ENCODE results near the gene LRMDA. TPM values are rescaled to one million over a fixed set of nuclear protein-coding genes. Genes with fewer than 3 reads are reported as not detected.

LRMDA gene
- total RNA-seq, 1 donor from 2014 or later = 22.3 TPM

- DNase-seq (ENCODE audit: missing footprints) (no peak), ATAC-seq (no peak)
- intact Hi-C loops (cut with DNase I) = no loop called here
Measured at GRCh38 chr10:75967491-75967890, 536.1 kb downstream of the LRMDA start.

- peak; percentile 43 for ATAC-seq
- intact Hi-C loops (cut with DNase I) = no loop called here
- DNase-seq (ENCODE audit: missing footprints) = no peak
Measured at GRCh38 chr10:75969031-75969430, 537.6 kb downstream of the LRMDA start.

DNA sequence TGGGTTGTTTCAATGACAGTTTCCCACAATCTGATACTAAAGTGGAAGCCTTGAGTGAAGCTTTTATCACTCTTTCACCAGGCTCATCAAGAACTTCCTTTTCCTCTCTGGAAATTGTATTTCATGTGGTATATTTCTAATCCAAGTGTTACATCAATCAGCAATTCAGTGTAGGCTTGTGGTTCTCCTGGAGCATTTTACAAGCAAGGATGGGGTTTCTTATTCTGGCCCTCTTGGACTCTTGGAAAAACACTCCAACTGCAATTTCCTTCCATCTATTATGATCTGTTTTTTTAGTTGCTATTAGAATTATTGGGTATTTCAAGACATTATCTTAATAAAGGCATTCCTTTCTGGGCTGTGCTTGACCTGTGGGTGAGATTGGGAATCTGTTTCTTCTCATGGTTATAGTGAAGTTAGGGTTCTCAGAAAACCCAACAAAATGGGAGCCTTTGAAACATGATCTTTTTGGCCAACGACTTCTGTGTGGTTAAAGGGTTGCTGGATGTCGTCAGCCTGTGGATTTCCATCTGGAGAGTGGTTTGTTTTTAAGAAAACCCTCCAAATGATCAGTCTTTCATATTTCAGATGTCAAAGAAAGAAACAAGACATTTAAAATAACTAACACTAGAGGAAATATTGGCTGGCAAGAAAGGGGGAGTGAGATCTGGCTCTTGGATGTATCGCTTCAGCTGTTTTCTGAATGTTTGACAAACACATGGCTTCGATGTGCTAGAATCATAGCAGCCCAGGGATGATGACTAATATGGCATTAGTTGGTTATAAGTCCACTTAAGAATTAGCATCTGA, 540.2 kb downstream of the LRMDA start:
- intact Hi-C loops (cut with DNase I) = no loop called here
- DNase-seq (ENCODE audit: missing footprints) = no peak

DNA sequence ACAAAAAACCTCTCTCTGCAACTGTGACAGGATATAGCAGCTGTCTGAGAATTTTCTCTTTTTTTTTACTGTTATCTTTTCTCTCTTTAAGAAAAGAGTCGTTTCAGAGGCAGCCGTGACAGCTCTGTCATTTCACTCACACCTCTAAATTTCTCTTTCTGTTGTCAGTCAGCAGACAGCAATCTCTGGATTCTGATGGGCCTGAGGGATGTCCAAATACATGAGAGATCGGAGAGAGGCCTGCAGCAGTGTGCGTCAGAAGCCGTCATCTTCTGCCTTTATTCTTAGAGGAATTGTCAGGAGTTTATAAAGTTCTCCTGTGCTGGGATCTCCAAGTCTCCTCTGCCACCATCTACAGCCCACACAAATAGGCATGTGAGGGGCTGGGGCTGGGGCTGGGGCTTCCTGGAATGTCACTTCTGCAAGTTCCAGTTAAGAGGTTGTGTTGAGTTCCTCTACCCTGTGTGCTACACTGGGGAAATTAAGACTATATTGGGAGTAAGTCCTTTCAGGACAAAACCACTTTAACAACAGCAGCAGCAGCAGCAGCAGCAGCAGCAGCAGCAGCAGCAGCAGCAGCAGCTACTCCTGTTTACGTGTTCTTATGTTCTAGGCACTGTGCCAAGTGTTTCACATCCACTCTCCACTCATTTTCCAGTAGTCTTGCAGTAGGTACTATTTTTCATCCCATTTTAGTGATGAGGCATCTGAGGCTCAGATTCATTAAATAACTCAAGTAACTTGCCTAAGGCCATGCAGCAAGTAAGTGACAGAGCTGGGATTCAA, 541.3 kb downstream of the LRMDA start:
- intact Hi-C loops (cut with DNase I) = no loop called here
- ATAC-seq (peak; percentile 55), DNase-seq (ENCODE audit: missing footprints) (no peak)

More for the DNA sequence above, 540.2 kb downstream of the LRMDA start:
- peak; percentile 61 for ATAC-seq

GRCh38 chr10:75974080-75974479, 542.7 kb downstream of the LRMDA start:
- intact Hi-C loops (cut with DNase I) = no loop called here
- DNase-seq (ENCODE audit: missing footprints) = no peak
- no peak for ATAC-seq

DNA sequence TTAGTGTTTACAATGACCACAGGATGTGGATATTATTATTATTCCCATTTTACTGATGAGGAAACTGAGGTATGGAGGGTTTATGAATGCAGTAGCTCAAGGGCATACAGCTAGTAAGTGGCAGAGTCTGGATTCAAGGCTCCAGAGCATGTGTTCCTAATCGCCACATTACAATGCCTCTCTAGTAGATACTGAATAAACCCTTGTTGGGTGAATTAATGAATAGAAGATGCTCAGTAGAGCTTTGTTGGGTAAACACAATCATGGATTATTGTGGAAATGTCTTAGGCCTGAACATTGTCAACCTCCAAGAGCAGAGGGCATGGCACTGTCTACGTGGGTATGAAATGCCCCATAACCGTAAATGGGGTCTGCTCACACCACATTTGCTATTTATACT, 545.3 kb downstream of the LRMDA start:
- intact Hi-C loops (cut with DNase I) = no loop called here
- ATAC-seq (no peak), DNase-seq (ENCODE audit: missing footprints) (no peak)

DNA sequence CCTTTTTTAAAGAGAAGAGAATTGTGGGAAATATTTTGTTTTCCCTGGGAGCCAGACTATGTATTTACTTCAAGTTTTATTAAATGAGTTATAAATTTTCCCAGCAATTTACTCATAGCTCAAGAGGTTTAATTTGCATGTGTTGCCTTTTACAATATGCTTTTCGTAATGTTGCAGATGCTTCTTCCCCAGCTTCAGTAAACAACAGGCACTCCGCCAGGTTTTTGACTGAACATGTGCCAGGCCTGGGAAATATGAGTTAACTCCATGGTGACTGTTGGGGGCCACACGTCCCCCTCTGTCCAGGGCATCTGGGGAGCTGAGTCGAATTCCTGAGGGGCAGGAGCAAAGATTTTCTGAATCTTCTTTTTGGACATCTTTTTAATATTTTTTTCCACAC, 545.7 kb downstream of the LRMDA start:
- intact Hi-C loops (cut with DNase I) = no loop called here
- ATAC-seq (no peak), DNase-seq (ENCODE audit: missing footprints) (no peak)

DNA sequence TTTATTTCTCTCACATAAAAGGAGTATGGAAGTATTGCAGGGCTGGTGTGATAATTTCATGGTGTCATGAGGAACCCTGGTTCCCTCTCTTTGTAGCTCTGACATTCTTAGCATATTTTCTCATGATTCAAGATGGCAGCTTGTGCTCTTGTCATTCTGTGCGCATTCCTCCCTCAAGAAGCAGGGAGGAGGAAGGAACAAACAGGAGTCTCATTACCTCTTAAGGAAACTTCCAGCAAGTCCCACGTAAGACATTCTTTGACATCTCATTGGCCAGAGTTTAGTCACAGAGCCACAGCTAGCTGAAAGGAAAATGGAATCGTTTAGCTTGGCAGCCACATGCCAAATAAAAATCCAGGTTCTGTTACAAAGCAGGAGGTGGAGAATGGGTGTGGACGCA, 546.8 kb downstream of the LRMDA start:
- intact Hi-C loops (cut with DNase I) = no loop called here
- ATAC-seq (no peak), DNase-seq (ENCODE audit: missing footprints) (no peak)

DNA sequence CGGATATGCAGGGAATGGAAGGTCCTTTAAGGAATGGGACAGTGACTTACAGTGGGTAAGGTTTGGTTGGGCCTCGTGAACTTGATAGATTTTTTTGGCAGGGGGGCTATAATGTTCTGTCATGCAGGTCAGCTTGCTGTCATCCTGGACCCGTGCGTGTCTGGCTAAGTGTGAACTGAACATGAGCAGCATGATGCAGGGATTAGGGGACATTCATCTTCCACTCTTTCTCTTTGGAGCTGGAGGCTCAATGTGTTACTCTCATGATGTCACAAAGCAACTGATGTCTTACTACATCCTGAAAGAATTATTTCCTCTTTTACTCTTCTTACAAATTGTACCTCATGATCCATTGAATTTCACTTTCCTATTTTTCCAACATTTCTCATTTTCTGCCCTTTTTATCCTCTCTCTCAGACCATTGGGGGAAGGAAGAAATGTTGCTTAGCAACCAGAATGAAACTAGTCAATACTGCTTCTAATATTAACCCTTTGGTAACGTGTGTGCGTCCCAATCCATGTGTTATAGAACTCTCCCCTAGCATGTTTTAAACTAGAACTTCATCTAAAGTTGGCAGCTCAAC, 549.1 kb downstream of the LRMDA start:
- DNase-seq (ENCODE audit: missing footprints) (no peak), ATAC-seq (no peak)
- intact Hi-C loops (cut with DNase I) = no loop called here

DNA sequence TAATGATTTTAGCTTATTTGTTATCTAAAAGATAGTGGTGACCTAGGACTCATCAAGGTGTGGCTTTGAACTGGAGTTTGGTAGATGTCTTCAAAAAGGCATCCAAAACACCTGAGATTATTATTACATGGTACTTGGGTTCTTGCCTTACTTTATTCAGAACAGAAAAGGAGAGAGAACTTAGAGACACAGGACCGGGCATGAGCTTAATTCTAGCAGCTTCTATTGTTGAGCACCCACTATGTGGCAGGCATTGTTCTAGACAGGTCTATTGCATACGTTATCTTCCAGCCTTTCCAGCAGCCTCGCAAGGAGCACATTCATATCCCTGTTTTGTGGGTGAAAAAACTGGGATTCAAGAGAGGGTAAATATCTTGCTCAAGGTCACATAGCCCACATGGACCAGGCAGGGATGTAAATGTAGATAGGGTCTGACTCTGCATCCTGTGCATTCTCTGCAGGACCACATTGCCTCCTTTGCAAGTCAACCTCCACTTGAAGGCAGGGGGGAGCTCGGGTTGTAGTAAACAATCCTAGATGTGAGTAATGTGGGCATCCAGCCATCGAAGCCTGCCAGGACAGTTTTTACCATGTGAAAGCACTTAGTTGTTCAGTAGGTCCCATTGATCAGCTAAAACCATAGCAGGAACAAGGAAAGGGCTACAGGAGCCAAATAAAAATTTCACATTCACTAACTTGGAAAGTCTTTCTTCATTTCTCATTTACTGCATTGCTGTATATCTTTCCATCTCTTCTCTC, 551.4 kb downstream of the LRMDA start:
- no peak for DNase-seq (ENCODE audit: missing footprints)
- intact Hi-C loops (cut with DNase I) = no loop called here
- ATAC-seq = no peak

DNA sequence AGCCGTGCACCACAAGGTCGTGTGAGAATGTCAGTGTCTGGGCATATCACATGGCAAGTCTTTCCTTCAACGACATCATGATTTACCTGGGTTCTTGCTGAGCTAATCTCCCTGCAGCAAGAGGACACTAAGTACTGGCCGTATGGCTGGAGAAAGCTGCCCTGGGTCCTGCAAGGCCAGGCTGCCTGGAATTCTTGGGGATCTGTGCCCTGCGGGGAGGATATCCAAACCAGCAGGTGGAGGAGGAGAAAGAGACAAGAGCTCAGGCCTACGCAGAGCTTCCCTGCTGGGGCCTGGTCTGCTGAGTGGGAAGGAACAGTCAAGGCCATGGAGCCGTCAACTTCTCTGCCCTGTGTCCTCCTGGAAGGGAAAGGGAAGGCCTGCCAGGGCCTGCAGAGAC, 552.6 kb downstream of the LRMDA start:
- DNase-seq (ENCODE audit: missing footprints) (no peak), ATAC-seq (no peak)
- intact Hi-C loops (cut with DNase I) = no loop called here

- ATAC-seq (no peak), DNase-seq (ENCODE audit: missing footprints) (no peak)
- intact Hi-C loops (cut with DNase I) = no loop called here
Measured at GRCh38 chr10:75987616-75988015, 556.2 kb downstream of the LRMDA start.

GRCh38 chr10:75994357-75995040, 563.1 kb downstream of the LRMDA start:
- ATAC-seq (no peak), DNase-seq (ENCODE audit: missing footprints) (no peak)
- intact Hi-C loops (cut with DNase I) = no loop called here

GRCh38 chr10:75995041-75995430, 563.6 kb downstream of the LRMDA start:
- DNase-seq (ENCODE audit: missing footprints) (no peak), ATAC-seq (no peak)

GRCh38 chr10:75995720-75996119, 564.3 kb downstream of the LRMDA start:
- intact Hi-C loops (cut with DNase I) = no loop called here
- DNase-seq (ENCODE audit: missing footprints) = no peak
- no peak for ATAC-seq

More at GRCh38 chr10:75995041-75995430, 563.6 kb downstream of the LRMDA start:
- intact Hi-C loops (cut with DNase I) = no loop called here

GRCh38 chr10:75999001-75999400, 567.6 kb downstream of the LRMDA start:
- DNase-seq (ENCODE audit: missing footprints) = no peak
- intact Hi-C loops (cut with DNase I) = no loop called here
- ATAC-seq = no peak

- intact Hi-C loops (cut with DNase I) = no loop called here
- DNase-seq (ENCODE audit: missing footprints) = no peak
- ATAC-seq = no peak
Measured at GRCh38 chr10:75999515-76000209, 568.2 kb downstream of the LRMDA start.

- DNase-seq (ENCODE audit: missing footprints) = no peak
- intact Hi-C loops (cut with DNase I) = no loop called here
- ATAC-seq = no peak
Measured at GRCh38 chr10:76000550-76000949, 569.1 kb downstream of the LRMDA start.
